Fibroblast of the aortic adventitia (primary cell): ENCODE data around the gene BRMS1. TPM values are rescaled to one million over a fixed set of nuclear protein-coding genes. Genes with fewer than 3 reads are reported as not detected.
"Not testable (repeated sequence)": the region's sequence is repeated elsewhere in the genome, so short reads cannot be mapped to it uniquely, and the experiment has no call there.

ENCODE experiments used
- DNase-seq: peaks from one replicate; pipeline ENCODE4 v3.0.0-alpha.2; 2010; ENCODE audit warnings: low read depth
- H3K4me3 ChIP-seq: 2 replicates; pipeline ENCODE4 v1.5.1; 2011; ENCODE audit warnings: low read depth, mild to moderate bottlenecking, control low read depth, low read length, moderate library complexity
- CTCF ChIP-seq: IDR thresholded peaks from 2 replicates; pipeline ENCODE4 v1.5.1; 2011; ENCODE audit warnings: mild to moderate bottlenecking, low read length, control low read depth, inconsistent platforms; ENCODE audit not compliant: insufficient read depth
- total RNA-seq: library from RNA; depleted of rRNA; stranded (reverse); fragments of >200 nt; gene quantifications from 2 replicates; pipeline ENCODE4 v1.2.3, GENCODE V29; 2012; ENCODE audit warnings: low replicate concordance

BRMS1 gene
- total RNA-seq, 1 donor: 38.5 TPM

- no peak overlapping the region for H3K4me3 ChIP-seq
- DNase-seq: no peak
- TF ChIP-seq CTCF: no peak
These were observed 15.6 kb upstream of the BRMS1 start for GRCh38 chr11:66360406-66361073.

- no peak for DNase-seq
- H3K4me3 ChIP-seq: no peak overlapping the region
- TF ChIP-seq CTCF: no peak
These were observed 14.8 kb upstream of the BRMS1 start for GRCh38 chr11:66359662-66360087.

- not testable (repeated sequence) for DNase-seq, H3K4me3 ChIP-seq
These were observed 5.8 kb upstream of the BRMS1 start for GRCh38 chr11:66350560-66351235.

- no peak for TF ChIP-seq CTCF
- DNase-seq: no peak
- no peak overlapping the region for H3K4me3 ChIP-seq
These were observed 4.1 kb upstream of the BRMS1 start for GRCh38 chr11:66349084-66349386.

GRCh38 chr11:66347425-66348276 is 2.7 kb upstream of the BRMS1 start, which contains the start of gene B4GAT1:
TSS of gene B4GAT1 (minus strand) at chr11:66347629. CDS start at chr11:66347545, 84 bp downstream.
- peak within 1 kb of the TSS; percentile 98 for H3K4me3 ChIP-seq
- DNase-seq: peak; percentile 97
- TF ChIP-seq CTCF: no peak

GRCh38 chr11:66346476-66347424 is 1.8 kb upstream of the BRMS1 start:
- peak overlapping the region; percentile 98 for H3K4me3 ChIP-seq
- no peak for TF ChIP-seq CTCF
- DNase-seq: no peak
